ENCODE results near the gene BMPR1A. TPM values are rescaled to one million over a fixed set of nuclear protein-coding genes. Genes with fewer than 3 reads are reported as not detected.
"Not testable (repeated sequence)": the region's sequence is repeated elsewhere in the genome, so short reads cannot be mapped to it uniquely, and the experiment has no call there.

Gene BMPR1A
- total and polyA plus RNA-seq, 2 experiments from 2014 or later = 16.5 to 41.7 TPM

GRCh38 chr10:86952106-86952505 is 195.7 kb downstream of the BMPR1A start:
- in situ Hi-C loops (cut with MboI) = no loop called here
- no peaks in the 10 kb centered on the region for H3K27me3 ChIP-seq (replicated peaks; ENCODE audit: insufficient read depth)
- no peak overlapping the region for H3K27ac ChIP-seq
- H3K36me3 ChIP-seq (ENCODE audit: low read depth) = no peaks in the 10 kb centered on the region
- no peak overlapping the region for H3K9ac ChIP-seq
- no peak overlapping the region for H2AFZ ChIP-seq
- no peaks in the 10 kb centered on the region for H3K79me2 ChIP-seq (ENCODE audit: insufficient read depth)
- no peaks in the 10 kb centered on the region for H3K9me2 ChIP-seq (ENCODE audit: insufficient read depth)
- no peaks in the 10 kb centered on the region for H3F3A ChIP-seq (ENCODE audit: insufficient read depth)
- peaks cover 8% of the 10 kb centered on the region; the same call in 1 of the 2 replicates for H3K4me1 ChIP-seq (ENCODE audit: insufficient read depth)
- no peaks in the 10 kb centered on the region for H4K20me1 ChIP-seq (ENCODE audit: insufficient read depth)
- no peak overlapping the region for H3K4me3 ChIP-seq
- no peaks in the 10 kb centered on the region for H3K9me3 ChIP-seq (ENCODE audit: low read depth)
- TF ChIP-seq EZH2phosphoT487 (IDR thresholded peaks at IDR 0.05; ENCODE audit: insufficient read depth, low read depth) (no peak), EZH2 (IDR thresholded peaks at IDR 0.05; ENCODE audit: insufficient read depth, poor library complexity, severe bottlenecking) (no peak)
- DNase-seq = no peak
- WGBS, 2 experiments (ENCODE audit: low coverage in 1 of 2, low lambda C conversion rate in 2 of 2, missing lambda C conversion rate in 2 of 2) = 84 to 86% methylated on average over 7 of the region's 7 CpGs
- H3K4me2 ChIP-seq (ENCODE audit: unreplicated experiment) = no peak overlapping the region

- H3K9me3 ChIP-seq (ENCODE audit: low read depth); H3K27ac ChIP-seq; H3K36me3 ChIP-seq (ENCODE audit: low read depth); DNase-seq; H3K9me2 ChIP-seq (ENCODE audit: insufficient read depth); H4K20me1 ChIP-seq (ENCODE audit: insufficient read depth); H3F3A ChIP-seq (ENCODE audit: insufficient read depth); H3K79me2 ChIP-seq (ENCODE audit: insufficient read depth); H3K9ac ChIP-seq; H3K4me3 ChIP-seq; in situ Hi-C loops (cut with MboI); H3K4me2 ChIP-seq (ENCODE audit: unreplicated experiment); H3K27me3 ChIP-seq (replicated peaks; ENCODE audit: insufficient read depth); H3K4me1 ChIP-seq (ENCODE audit: insufficient read depth); H2AFZ ChIP-seq: not testable (repeated sequence)
- 98% methylated on average over 10 of the region's 10 CpGs for WGBS, 2 experiments (ENCODE audit: low coverage in 1 of 2, low lambda C conversion rate in 2 of 2, missing lambda C conversion rate in 2 of 2)
These were observed 196.3 kb downstream of the BMPR1A start for GRCh38 chr10:86952697-86953096.

DNA sequence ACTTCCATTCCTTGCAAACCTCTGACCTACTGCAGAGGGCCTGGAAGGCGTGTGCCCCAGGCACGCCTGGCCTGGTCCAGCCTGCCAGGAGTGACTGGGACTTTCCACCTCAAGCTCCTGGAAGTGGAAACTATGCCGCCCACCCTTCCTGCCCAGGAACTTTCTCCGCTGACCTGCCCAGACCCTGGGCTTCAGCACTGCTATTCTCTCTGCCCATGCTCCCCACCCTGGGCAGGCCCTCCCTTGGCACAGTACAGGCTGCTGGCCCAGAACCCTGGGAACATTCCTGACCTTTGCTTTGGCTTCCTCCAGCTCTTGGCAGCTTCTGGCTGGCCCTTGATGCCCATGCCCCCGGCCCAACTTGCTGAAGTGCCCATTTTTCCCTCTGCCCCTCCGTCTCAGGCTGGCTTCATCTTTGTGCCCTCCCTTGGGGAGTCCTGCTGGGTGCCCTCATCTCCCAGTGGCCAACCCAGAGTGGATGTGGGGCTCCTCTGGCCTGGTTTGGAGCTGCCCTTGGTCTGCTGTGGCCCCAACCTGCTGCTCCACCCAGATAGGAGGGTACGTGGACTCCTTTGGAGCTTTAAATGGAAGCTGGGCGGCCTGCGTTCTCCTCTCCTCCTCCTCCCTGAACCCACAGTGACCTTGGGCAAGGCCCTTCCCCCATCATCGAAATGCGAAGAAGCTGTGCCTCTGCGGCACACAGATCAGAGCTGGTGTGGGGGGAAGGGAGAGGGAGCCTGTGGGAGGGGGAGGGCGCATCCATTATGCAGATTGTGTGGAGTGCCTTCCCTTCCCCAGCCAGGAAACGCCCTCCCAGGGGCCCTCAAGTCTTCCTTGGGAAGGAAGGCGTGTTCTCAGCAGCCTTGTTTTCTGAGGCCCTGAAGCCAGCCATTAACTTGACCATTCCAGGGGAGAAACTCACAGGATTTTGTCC is 197.6 kb downstream of the BMPR1A start:
- H3K36me3 ChIP-seq (ENCODE audit: low read depth) = no peaks in the 10 kb centered on the region
- 0 out of 2 replicates have a peak overlapping the region, but pooled peaks have one; percentile 19 for H3K9ac ChIP-seq
- in situ Hi-C loops (cut with MboI) = no loop called here
- H3K4me1 ChIP-seq (ENCODE audit: insufficient read depth) = peaks cover 14% of the 10 kb centered on the region
- no peaks in the 10 kb centered on the region for H3F3A ChIP-seq (ENCODE audit: insufficient read depth)
- peak; percentile 59 for DNase-seq
- H4K20me1 ChIP-seq (ENCODE audit: insufficient read depth) = no peaks in the 10 kb centered on the region
- no peak overlapping the region for H3K4me2 ChIP-seq (ENCODE audit: unreplicated experiment)
- WGBS, 2 experiments (ENCODE audit: low coverage in 1 of 2, low lambda C conversion rate in 2 of 2, missing lambda C conversion rate in 2 of 2) = 61 to 69% methylated on average over 13 to 15 of the region's 15 CpGs
- no peaks in the 10 kb centered on the region for H3K9me3 ChIP-seq (ENCODE audit: low read depth)
- H2AFZ ChIP-seq = peak overlapping the region; percentile 65
- TF ChIP-seq EZH2 (IDR thresholded peaks at IDR 0.05; ENCODE audit: insufficient read depth, poor library complexity, severe bottlenecking) (no peak), EZH2phosphoT487 (IDR thresholded peaks at IDR 0.05; ENCODE audit: insufficient read depth, low read depth) (no peak)
- no peaks in the 10 kb centered on the region for H3K79me2 ChIP-seq (ENCODE audit: insufficient read depth)
- H3K4me3 ChIP-seq = no peak overlapping the region
- no peaks in the 10 kb centered on the region for H3K9me2 ChIP-seq (ENCODE audit: insufficient read depth)
- H3K27ac ChIP-seq = peak overlapping the region; percentile 12
- no peaks in the 10 kb centered on the region for H3K27me3 ChIP-seq (replicated peaks; ENCODE audit: insufficient read depth)

- Histone ChIP-seq H3K4me2 (ENCODE audit: unreplicated experiment) (no peak overlapping the region), H3K9me3 (ENCODE audit: low read depth) (no peaks in the 10 kb centered on the region), H3K9me2 (ENCODE audit: insufficient read depth) (no peaks in the 10 kb centered on the region), H3K27me3 (replicated peaks; ENCODE audit: insufficient read depth) (no peaks in the 10 kb centered on the region), H2AFZ (peak overlapping the region; percentile 65), H3K4me1 (ENCODE audit: insufficient read depth) (peaks cover 22% of the 10 kb centered on the region), H3K27ac (peak overlapping the region; percentile 12), H3K79me2 (ENCODE audit: insufficient read depth) (no peaks in the 10 kb centered on the region), H3K9ac (0 out of 2 replicates have a peak overlapping the region, but pooled peaks have one; percentile 19), H3K36me3 (ENCODE audit: low read depth) (no peaks in the 10 kb centered on the region), H4K20me1 (ENCODE audit: insufficient read depth) (no peaks in the 10 kb centered on the region), H3F3A (ENCODE audit: insufficient read depth) (no peaks in the 10 kb centered on the region), H3K4me3 (no peak overlapping the region)
- in situ Hi-C loops (cut with MboI) = no loop called here
- DNase-seq = no peak
- TF ChIP-seq EZH2 (IDR thresholded peaks at IDR 0.05; ENCODE audit: insufficient read depth, poor library complexity, severe bottlenecking) = no peak
- TF ChIP-seq EZH2phosphoT487 (IDR thresholded peaks at IDR 0.05; ENCODE audit: insufficient read depth, low read depth) = no peak
- 68 to 71% methylated on average over 13 of the region's 13 CpGs for WGBS, 2 experiments (ENCODE audit: low coverage in 1 of 2, low lambda C conversion rate in 2 of 2, missing lambda C conversion rate in 2 of 2)
These were observed 198.5 kb downstream of the BMPR1A start for GRCh38 chr10:86954681-86955500.

Measured in GM23248 (cell line).